Colonic mucosa (tissue), 4 donors: ENCODE data around the gene MVD. TPM values are rescaled to one million over a fixed set of nuclear protein-coding genes. Genes with fewer than 3 reads are reported as not detected.

Experiments used
- DNase-seq: peaks from one replicate; pipeline ENCODE4 v3.0.0-alpha.2; 2020
- H3K27ac ChIP-seq: fragments of 200-600 bp; one replicate; pipeline ENCODE4 v1.8.0; 2021
- H3K27me3 ChIP-seq: fragments of 200-600 bp; one replicate; pipeline ENCODE4 v1.8.0; 2021
- H3K36me3 ChIP-seq: fragments of 200-600 bp; one replicate; pipeline ENCODE4 v1.8.0; 2021
- H3K4me1 ChIP-seq: fragments of 200-600 bp; one replicate; pipeline ENCODE4 v1.8.0; 2021; ENCODE audit warnings: mild to moderate bottlenecking
- H3K4me3 ChIP-seq: fragments of 200-600 bp; one replicate; pipeline ENCODE4 v1.8.0; 2021
- H3K9ac ChIP-seq, 2 donors: one replicate each; pipeline ENCODE4 v1.7.0; 2013; ENCODE audit warnings: control low read depth in 2 of 2, low read depth in 2 of 2, low read length in 2 of 2
- H3K9me3 ChIP-seq: fragments of 200-600 bp; one replicate; pipeline ENCODE4 v1.8.0; 2021
- intact Hi-C: fragments of 100-400 bp; cut with DNase I; formaldehyde crosslinking; loops from one replicate; pipeline ENCODE4 v1.14.1; 2022
- total RNA-seq, 2 donors: library from RNA; stranded (reverse); fragmentation: NEBNext Ultra II Directional in 1 of 2; extraction: Animal tissue kit (Norgen Biotek cat#: 25700) in 1 of 2; gene quantifications; one replicate each; pipeline ENCODE4 v1.2.1, GENCODE V29; 2021
- TF ChIP-seq, protein P1 (sequence below): fragments of 200-600 bp; IDR thresholded peaks from one replicate; pipeline ENCODE4 v1.8.0; 2022; ENCODE audit warnings: antibody characterized with exemption, mild to moderate bottlenecking
- donor health status: healthy.
- donor health status: DM: no; HTN: no; CAD: no.
- donor health status: DM: no; HTN: no; CAD: no.

The MVD gene
- total RNA-seq, 2 donors from 2014 or later, result 86.2 to 132 TPM

DNA sequence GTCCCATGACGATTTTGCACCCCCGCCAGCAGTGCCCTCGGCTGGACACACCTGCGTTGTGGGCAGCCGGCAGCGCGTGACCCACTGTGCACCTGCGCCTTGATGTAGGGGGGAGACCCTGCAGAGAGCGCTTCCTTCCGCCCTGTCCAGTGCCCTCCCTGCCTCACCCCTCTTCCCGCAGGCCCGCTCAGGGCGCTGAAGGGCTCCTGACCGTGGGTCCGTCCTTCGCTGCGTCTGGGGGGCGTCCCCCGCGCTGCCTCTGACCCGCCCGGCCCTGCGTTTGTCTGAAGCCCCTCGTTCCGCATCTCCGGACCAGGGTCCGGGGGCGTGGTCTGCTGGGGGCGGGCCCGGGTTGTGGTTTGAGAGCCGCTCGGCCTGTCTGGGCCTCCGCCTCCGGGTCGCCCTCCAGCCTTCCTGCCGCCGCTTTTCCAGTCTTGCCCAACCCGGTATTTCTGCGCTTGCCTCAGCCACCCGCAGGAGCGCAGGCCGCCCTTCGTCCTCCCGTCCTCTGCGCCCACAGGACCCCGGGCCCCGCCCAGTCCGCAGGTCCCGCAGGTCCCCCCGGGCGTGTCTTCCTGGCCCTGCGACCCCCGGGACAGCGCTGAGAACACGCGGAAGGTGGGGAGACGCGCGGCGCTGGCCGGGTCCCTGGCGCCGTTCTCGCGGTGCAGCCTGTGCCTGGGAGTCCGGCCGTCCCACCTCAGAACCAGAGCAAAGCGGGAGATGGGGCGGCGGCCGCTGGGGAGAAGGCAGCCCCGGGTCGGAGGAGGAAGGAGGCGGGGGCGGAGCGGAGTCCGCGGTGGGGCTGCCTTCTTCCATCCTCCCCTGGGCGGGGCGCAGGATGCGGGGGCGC, 28.5 kb downstream of the MVD start:
- intact Hi-C loops, result no loop called here
- peaks cover 7% of the 10 kb centered on the region for H3K27me3 ChIP-seq
- TF ChIP-seq, protein P1, sequence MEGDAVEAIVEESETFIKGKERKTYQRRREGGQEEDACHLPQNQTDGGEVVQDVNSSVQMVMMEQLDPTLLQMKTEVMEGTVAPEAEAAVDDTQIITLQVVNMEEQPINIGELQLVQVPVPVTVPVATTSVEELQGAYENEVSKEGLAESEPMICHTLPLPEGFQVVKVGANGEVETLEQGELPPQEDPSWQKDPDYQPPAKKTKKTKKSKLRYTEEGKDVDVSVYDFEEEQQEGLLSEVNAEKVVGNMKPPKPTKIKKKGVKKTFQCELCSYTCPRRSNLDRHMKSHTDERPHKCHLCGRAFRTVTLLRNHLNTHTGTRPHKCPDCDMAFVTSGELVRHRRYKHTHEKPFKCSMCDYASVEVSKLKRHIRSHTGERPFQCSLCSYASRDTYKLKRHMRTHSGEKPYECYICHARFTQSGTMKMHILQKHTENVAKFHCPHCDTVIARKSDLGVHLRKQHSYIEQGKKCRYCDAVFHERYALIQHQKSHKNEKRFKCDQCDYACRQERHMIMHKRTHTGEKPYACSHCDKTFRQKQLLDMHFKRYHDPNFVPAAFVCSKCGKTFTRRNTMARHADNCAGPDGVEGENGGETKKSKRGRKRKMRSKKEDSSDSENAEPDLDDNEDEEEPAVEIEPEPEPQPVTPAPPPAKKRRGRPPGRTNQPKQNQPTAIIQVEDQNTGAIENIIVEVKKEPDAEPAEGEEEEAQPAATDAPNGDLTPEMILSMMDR, result no peak
- no peak overlapping the region for H3K27ac ChIP-seq
- peak overlapping the region; percentile 44 for H3K4me3 ChIP-seq
- peaks cover 10% of the 10 kb centered on the region for H3K4me1 ChIP-seq
- peak; percentile 60 for DNase-seq
- H3K9ac ChIP-seq, result peak overlapping the region; percentile 26 to 80
- no peaks in the 10 kb centered on the region for H3K9me3 ChIP-seq
- H3K36me3 ChIP-seq, result peaks cover 6% of the 10 kb centered on the region

- peaks cover under 1% of the 10 kb centered on the region for H3K27me3 ChIP-seq
- peak overlapping the region in 1 of 2 donors; percentile 80 for H3K9ac ChIP-seq
- peak overlapping the region; percentile 44 for H3K4me3 ChIP-seq
- TF ChIP-seq, protein P1, result peak; percentile 40
- peaks cover 6% of the 10 kb centered on the region for H3K36me3 ChIP-seq
- peaks cover 4% of the 10 kb centered on the region for H3K4me1 ChIP-seq
- H3K27ac ChIP-seq, result no peak overlapping the region
- peak; percentile 64 for DNase-seq
- no peaks in the 10 kb centered on the region for H3K9me3 ChIP-seq
- intact Hi-C loops, result no loop called here
Observed at GRCh38 chr16:88633684-88634140, 29.2 kb downstream of the MVD start.

GRCh38 chr16:88632587-88632930, 30.3 kb downstream of the MVD start:
- H3K27ac ChIP-seq, result no peak overlapping the region
- H3K27me3 ChIP-seq, result no peaks in the 10 kb centered on the region
- intact Hi-C loops, result no loop called here
- TF ChIP-seq, protein P1, result no peak
- peaks cover 6% of the 10 kb centered on the region for H3K36me3 ChIP-seq
- H3K9me3 ChIP-seq, result no peaks in the 10 kb centered on the region
- no peaks in the 10 kb centered on the region for H3K4me1 ChIP-seq
- H3K4me3 ChIP-seq, result no peak overlapping the region
- H3K9ac ChIP-seq, result no peak overlapping the region
- no peak for DNase-seq

DNA sequence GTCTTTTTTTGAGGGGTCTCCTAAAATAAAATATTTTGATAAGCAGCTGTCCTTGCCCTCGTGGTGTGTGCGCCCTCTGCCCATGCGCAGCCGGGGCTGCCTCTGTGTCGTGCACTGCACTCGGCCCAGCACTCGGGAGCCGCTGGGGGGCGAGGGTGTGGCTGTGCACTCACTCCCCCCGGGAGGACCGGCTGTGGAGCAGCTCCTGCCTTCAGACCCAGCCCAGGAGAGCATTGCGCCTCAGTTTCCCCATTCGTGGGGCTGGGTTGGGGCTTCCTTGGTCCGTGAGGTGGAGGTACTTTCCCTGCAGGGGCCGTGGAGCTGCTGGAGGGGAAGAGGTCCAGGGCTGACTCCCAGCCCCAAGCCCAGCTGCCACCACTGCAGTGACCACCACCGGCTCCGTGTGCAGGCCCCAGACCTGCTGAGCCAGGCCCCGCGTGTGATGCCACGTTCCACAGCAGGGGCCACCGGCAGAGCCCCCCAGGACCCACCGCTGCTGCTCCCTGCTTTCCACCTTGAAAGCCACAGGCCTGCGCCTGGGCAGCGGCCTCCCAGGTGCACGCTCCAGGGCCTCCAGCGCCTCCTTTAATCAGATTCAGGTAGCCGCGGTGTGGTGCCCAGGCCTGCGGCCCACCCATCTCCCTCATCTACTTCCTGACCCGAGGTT, 30.8 kb downstream of the MVD start:
- no peaks in the 10 kb centered on the region for H3K27me3 ChIP-seq
- TF ChIP-seq, protein P1, result no peak
- H3K9ac ChIP-seq, result no peak overlapping the region
- no peak overlapping the region for H3K4me3 ChIP-seq
- no peak for DNase-seq
- peaks cover 6% of the 10 kb centered on the region for H3K36me3 ChIP-seq
- H3K4me1 ChIP-seq, result no peaks in the 10 kb centered on the region
- H3K27ac ChIP-seq, result no peak overlapping the region
- intact Hi-C loops, result no loop called here
- no peaks in the 10 kb centered on the region for H3K9me3 ChIP-seq

DNA sequence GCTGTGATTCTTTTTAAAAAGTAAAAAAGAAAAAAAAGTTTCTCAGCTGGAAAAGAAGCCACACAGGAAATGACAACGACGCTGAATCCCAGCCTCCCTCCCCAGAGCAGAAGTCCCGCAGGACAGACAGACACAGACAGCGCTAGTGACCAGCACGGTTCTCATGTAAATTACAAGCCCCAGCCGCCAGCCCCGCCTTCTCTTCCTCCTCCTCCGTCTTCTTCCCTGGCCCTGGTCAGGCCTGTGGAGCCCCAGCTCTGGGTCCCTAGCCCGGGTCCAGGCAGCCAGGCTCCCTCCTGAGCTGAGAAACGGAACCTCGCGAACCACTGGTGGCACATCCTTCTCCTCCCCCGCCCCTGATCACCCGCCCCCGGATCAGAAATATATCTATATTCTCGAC, 31.5 kb downstream of the MVD start:
- H3K36me3 ChIP-seq, result peaks cover 6% of the 10 kb centered on the region
- TF ChIP-seq, protein P1, result no peak

More for the DNA sequence above, 31.5 kb downstream of the MVD start:
- Histone ChIP-seq H3K27me3 (no peaks in the 10 kb centered on the region), H3K27ac (no peak overlapping the region), H3K9me3 (no peaks in the 10 kb centered on the region), H3K9ac (no peak overlapping the region), H3K4me1 (no peaks in the 10 kb centered on the region), H3K4me3 (no peak overlapping the region)
- intact Hi-C loops, result no loop called here
- DNase-seq, result no peak
